Central memory CD8-positive, alpha-beta T cell (primary cell): ENCODE results near the gene CCDC87.
"Not testable (repeated sequence)": the region's sequence is repeated elsewhere in the genome, so short reads cannot be mapped to it uniquely, and the experiment has no call there.

Experiments
- ATAC-seq: fragments of 150-1000 bp; cut with Tn5 transposase; replicated peaks from 2 replicates; pipeline ENCODE4 v1.10.0; 2022; ENCODE audit warnings: mild to moderate bottlenecking, moderate FRiP score, moderate number of reproducible peaks; ENCODE audit not compliant: poor library complexity, severe bottlenecking; ENCODE audit errors: extremely low read depth
- DNase-seq, 2 donors: peaks; one replicate each; pipeline ENCODE4 v3.0.0; 2021; ENCODE audit warnings: low spot score in 2 of 2
- H3K27ac Mint-ChIP-seq: one replicate; pipeline ENCODE4 v1.8.0; 2022; ENCODE audit warnings: low read depth, mild to moderate bottlenecking, moderate library complexity, mixed read lengths
- H3K27me3 Mint-ChIP-seq: one replicate; pipeline ENCODE4 v1.8.0; 2022; ENCODE audit warnings: mixed read lengths
- H3K36me3 Mint-ChIP-seq: one replicate; pipeline ENCODE4 v1.8.0; 2022; ENCODE audit warnings: mild to moderate bottlenecking, moderate library complexity, mixed read lengths; ENCODE audit not compliant: insufficient read depth
- H3K4me1 Mint-ChIP-seq: one replicate; pipeline ENCODE4 v1.8.0; 2022; ENCODE audit warnings: mixed read lengths
- H3K4me3 Mint-ChIP-seq: one replicate; pipeline ENCODE4 v1.8.0; 2022; ENCODE audit warnings: mild to moderate bottlenecking, moderate library complexity, mixed read lengths
- H3K9me3 Mint-ChIP-seq: one replicate; pipeline ENCODE4 v1.8.0; 2022; ENCODE audit warnings: mixed read lengths

Gene CCDC87

DNA sequence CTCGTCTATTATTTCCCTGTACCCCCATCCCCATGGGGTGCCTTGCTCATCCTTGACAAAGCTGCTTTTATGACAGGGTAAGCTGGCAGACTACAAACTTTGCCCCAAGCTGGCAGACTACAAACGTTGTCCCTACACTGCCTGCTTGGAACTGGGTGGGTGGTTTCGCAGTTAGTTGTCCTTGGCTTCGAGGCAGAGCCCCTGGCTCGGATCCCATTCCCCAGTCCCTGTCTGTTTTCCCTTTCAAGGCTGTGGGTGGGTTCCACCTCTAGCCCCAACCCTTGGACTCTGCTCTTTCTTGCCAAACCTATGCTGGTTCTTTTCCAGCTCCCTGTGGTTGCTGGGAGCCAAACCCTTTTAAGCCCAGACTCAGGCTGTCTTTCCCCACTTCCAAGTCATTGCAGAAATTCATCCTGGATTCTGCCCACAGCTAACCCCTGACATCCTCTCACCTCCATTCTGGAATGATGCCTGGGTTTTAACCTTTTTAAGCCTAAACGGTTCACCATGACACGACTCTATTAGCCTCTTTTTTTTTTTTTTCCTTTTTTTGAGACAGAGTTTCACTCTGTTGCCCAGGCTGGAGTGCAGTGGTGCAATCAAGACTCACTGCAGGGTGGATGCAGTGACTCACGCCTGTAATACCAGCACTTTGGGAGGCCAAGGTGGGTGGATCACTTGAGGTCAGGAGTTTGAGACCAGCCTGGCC, 14.4 kb upstream of the CCDC87 start:
- Mint-ChIP-seq H3K36me3 (peaks cover 9% of the 10 kb centered on the region), H3K4me3 (no peak overlapping the region), H3K9me3 (no peaks in the 10 kb centered on the region), H3K27me3 (no peaks in the 10 kb centered on the region), H3K4me1 (peaks cover 6% of the 10 kb centered on the region), H3K27ac (no peak overlapping the region)
- ATAC-seq (no peak), DNase-seq (no peak)

DNA sequence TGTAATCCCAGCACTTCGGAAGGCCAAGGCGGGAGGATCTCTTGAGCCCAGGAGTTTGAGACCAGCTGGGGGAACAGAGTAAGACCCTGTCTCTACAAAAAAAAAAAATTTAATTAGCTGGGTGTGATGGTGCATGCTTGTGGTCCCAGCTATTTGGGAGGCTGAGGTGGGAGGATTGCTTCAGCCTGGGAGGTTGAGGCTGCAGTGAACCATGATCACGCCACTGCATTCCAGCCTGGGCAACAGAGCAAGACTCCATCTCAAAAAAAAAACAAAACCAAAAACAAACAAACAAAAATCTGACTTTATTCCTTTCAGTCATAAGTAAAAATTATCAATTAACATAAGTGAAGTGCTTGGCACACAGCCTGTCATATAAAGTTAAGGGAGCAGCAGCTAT, 13.7 kb upstream of the CCDC87 start:
- not testable (repeated sequence) for H3K4me3 Mint-ChIP-seq, H3K27me3 Mint-ChIP-seq, DNase-seq, ATAC-seq, H3K9me3 Mint-ChIP-seq, H3K27ac Mint-ChIP-seq, H3K4me1 Mint-ChIP-seq, H3K36me3 Mint-ChIP-seq

DNA sequence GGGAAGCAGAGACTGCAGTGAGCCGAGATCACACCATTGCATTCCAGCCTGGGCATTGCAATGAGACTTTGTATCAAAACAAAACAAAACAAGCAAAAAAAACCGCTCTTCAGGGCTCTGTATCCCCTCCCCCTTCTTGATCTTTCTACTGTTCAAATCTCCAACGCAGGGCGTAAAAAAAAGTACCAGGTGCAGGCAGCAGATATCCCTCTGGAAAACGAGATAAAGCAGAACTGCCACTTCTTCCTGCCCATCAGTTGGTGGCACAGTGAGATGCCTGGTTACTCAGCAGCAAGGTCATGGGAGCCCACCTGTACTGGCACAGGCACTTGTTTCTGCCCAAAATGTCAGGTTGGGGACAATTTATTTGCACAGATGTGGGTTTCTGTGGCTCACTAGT, 11.3 kb upstream of the CCDC87 start:
- ATAC-seq, result no peak
- Mint-ChIP-seq H3K27me3 (no peaks in the 10 kb centered on the region), H3K27ac (no peak overlapping the region), H3K4me3 (no peak overlapping the region), H3K36me3 (peaks cover 14% of the 10 kb centered on the region), H3K9me3 (no peaks in the 10 kb centered on the region), H3K4me1 (no peaks in the 10 kb centered on the region)
- no peak for DNase-seq

- ATAC-seq, result no peak
- Mint-ChIP-seq H3K4me1 (no peaks in the 10 kb centered on the region), H3K4me3 (no peak overlapping the region), H3K27me3 (no peaks in the 10 kb centered on the region), H3K27ac (no peak overlapping the region), H3K36me3 (peaks cover 14% of the 10 kb centered on the region), H3K9me3 (no peaks in the 10 kb centered on the region)
- no peak for DNase-seq
These were observed 10.2 kb upstream of the CCDC87 start for GRCh38 chr11:66603072-66603471.

DNA sequence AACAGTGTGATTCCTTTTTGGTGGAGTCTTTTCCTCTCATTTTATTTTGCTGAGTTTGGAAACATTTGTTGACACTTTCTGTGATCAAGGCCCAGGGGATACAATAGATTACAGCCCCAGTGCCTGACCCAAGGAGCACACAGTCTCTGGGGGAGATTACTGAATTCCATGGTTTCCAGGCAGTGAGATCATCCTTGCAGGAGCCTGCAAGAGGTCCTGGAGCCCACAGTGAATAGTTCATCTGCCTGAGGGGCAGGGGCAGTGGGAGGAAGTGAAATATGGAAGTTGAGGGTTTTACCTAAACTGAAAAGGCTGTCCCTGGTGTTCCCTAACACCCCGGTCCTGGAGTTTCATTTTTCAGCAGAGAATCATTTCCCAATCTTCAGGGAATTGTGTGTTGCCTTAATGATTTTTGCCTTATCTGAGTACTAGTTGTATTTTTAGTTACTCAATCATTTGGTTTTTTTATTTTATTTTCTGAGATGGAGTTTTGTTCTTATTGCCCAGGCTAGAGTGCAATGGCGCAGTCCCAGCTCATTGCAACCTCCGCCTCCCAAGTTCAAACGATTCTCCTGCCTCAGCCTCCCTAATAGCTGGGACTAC, 7.9 kb upstream of the CCDC87 start:
- no peaks in the 10 kb centered on the region for H3K27me3 Mint-ChIP-seq
- ATAC-seq (no peak), DNase-seq (no peak)
- H3K4me1 Mint-ChIP-seq, result peaks cover 4% of the 10 kb centered on the region
- peak overlapping the region; percentile 46 for H3K27ac Mint-ChIP-seq
- H3K36me3 Mint-ChIP-seq, result peaks cover 11% of the 10 kb centered on the region
- H3K9me3 Mint-ChIP-seq, result no peaks in the 10 kb centered on the region
- H3K4me3 Mint-ChIP-seq, result no peak overlapping the region

DNA sequence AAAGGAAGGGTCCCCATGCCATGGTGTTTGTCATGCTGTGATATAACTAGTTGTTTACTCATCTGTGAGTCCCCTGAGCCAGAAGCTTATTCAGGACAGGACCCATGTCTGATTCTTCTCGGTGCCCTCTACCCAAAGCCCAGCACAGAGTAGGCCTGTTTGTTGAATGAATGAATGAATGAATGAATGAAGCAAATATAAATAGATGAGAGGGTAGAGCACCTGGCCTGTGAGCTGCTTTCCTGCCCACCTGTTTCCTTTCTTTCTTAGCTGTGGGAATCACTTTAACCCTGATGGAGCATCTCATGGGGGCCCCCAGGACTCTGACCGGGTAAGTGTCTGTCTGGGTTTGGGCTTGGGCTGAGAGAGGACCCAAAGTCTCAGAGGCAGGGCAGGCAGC, 7.4 kb upstream of the CCDC87 start:
- Mint-ChIP-seq H3K36me3 (peaks cover 10% of the 10 kb centered on the region), H3K27ac (peak overlapping the region; percentile 46), H3K27me3 (no peaks in the 10 kb centered on the region), H3K4me1 (peaks cover 9% of the 10 kb centered on the region), H3K9me3 (no peaks in the 10 kb centered on the region), H3K4me3 (no peak overlapping the region)
- DNase-seq (no peak), ATAC-seq (no peak)

DNA sequence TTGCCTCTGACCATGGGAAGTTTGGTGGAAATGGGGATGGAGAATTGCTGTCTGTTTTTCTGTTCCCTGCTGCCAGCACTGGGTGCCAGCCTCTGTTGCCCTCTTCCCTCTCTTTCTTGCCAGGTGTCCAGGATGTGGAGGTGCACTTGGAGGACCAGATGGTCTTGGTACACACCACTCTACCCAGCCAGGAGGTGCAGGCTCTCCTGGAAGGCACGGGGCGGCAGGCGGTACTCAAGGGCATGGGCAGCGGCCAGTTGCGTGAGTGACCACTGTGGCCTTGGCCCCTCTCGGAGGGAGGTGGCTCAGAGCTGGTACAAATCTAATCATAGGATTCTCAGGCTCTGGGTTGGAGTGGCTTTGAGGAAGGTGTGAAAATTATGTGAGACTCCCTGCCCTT, 6.1 kb upstream of the CCDC87 start:
- peaks cover 17% of the 10 kb centered on the region for H3K4me1 Mint-ChIP-seq

GRCh38 chr11:66595245-66595904, 2.5 kb upstream of the CCDC87 start:
- Mint-ChIP-seq H3K27ac (peak overlapping the region; percentile 75), H3K4me3 (peak overlapping the region; percentile 46), H3K4me1 (peaks cover 36% of the 10 kb centered on the region), H3K27me3 (no peaks in the 10 kb centered on the region), H3K9me3 (no peaks in the 10 kb centered on the region), H3K36me3 (peaks cover 19% of the 10 kb centered on the region)
- ATAC-seq, result no peak
- DNase-seq, result no peak

More for the DNA sequence above, 6.1 kb upstream of the CCDC87 start:
- DNase-seq, result no peak
- no peaks in the 10 kb centered on the region for H3K27me3 Mint-ChIP-seq
- H3K36me3 Mint-ChIP-seq, result peaks cover 9% of the 10 kb centered on the region
- H3K4me3 Mint-ChIP-seq, result no peak overlapping the region
- ATAC-seq, result no peak
- no peaks in the 10 kb centered on the region for H3K9me3 Mint-ChIP-seq
- no peak overlapping the region for H3K27ac Mint-ChIP-seq

GRCh38 chr11:66593650-66594049, 787 bp upstream of the CCDC87 start:
- H3K36me3 Mint-ChIP-seq, result peaks cover 17% of the 10 kb centered on the region
- H3K4me3 Mint-ChIP-seq, result peak overlapping the region; percentile 100
- H3K27me3 Mint-ChIP-seq, result no peaks in the 10 kb centered on the region
- H3K27ac Mint-ChIP-seq, result peak overlapping the region; percentile 99
- H3K4me1 Mint-ChIP-seq, result peaks cover 36% of the 10 kb centered on the region
- no peaks in the 10 kb centered on the region for H3K9me3 Mint-ChIP-seq
- ATAC-seq, result no peak
- DNase-seq, result no peak

GRCh38 chr11:66593303-66593635, 406 bp upstream of the CCDC87 start:
- H3K27me3 Mint-ChIP-seq, result no peaks in the 10 kb centered on the region
- no peak for ATAC-seq

GRCh38 chr11:66591175-66591574, 1.7 kb downstream of the CCDC87 start:
- Mint-ChIP-seq H3K27ac (no peak overlapping the region), H3K4me3 (no peak overlapping the region), H3K9me3 (no peaks in the 10 kb centered on the region)

More at GRCh38 chr11:66593303-66593635, 406 bp upstream of the CCDC87 start:
- peaks cover 17% of the 10 kb centered on the region for H3K36me3 Mint-ChIP-seq
- no peaks in the 10 kb centered on the region for H3K9me3 Mint-ChIP-seq
- peak overlapping the region; percentile 100 for H3K4me3 Mint-ChIP-seq
- peak overlapping the region; percentile 99 for H3K27ac Mint-ChIP-seq
- DNase-seq, result no peak
- H3K4me1 Mint-ChIP-seq, result peaks cover 36% of the 10 kb centered on the region

DNA sequence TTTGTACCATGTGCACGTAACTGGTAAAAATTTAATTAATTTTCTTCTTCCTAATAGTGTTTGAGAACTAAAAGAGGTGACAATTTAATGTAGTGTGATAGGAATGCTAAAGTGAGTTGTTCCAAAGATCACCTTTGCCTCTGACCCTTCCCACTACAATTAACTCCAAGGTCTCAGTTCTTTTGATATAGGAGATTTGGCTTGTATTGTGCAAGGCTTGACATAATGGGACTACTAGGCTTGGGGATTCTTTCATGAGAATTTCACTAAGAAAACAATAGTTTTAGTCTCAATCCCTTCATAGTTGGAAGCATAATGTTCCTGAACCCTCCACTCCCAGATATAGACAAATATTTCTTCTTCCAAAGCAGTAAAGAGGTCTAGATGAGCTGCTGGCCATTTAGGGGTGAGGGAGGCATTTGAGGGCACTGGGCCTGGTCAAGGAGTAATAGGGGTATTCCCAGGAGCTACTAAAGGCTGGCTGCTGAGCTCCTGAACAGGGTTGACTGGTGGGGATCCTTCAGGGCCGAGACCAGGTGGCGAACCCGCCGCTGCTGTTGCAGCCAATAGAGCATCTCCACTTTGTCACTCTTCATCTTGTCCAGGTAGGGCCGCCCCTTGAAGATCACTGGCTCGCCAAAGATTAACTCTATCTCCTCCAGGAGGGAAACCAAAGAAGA, 2.7 kb downstream of the CCDC87 start:
- Mint-ChIP-seq H3K27ac (no peak overlapping the region), H3K4me1 (peaks cover 26% of the 10 kb centered on the region), H3K4me3 (no peak overlapping the region), H3K27me3 (no peaks in the 10 kb centered on the region), H3K9me3 (no peaks in the 10 kb centered on the region), H3K36me3 (peaks cover 16% of the 10 kb centered on the region)
- ATAC-seq, result no peak
- DNase-seq, result no peak

More at GRCh38 chr11:66591175-66591574, 1.7 kb downstream of the CCDC87 start:
- Mint-ChIP-seq H3K36me3 (peaks cover 16% of the 10 kb centered on the region), H3K4me1 (peaks cover 36% of the 10 kb centered on the region), H3K27me3 (no peaks in the 10 kb centered on the region)
- DNase-seq (no peak), ATAC-seq (no peak)
